SK-N-MC (cell line): ENCODE results near the gene ADAMTS17.

ENCODE experiments used
- EZH2 ChIP-seq: fragments of 200-600 bp; sonication (generic); IDR thresholded peaks from one replicate; pipeline ENCODE4 v1.6.1; 2017; ENCODE audit warnings: antibody characterized with exemption
- POLR2AphosphoS5 ChIP-seq: IDR thresholded peaks from 2 replicates; pipeline ENCODE4 v1.6.1; 2012; ENCODE audit warnings: mild to moderate bottlenecking, low read depth, low read length, borderline replicate concordance

GRCh38 chr15:100093211-100094126 is 248.3 kb downstream of the ADAMTS17 start:
- TF ChIP-seq EZH2 = no peak
- no peak for TF ChIP-seq POLR2AphosphoS5
